ENCODE data around the gene TCEAL6.
"Not testable (repeated sequence)": the region's sequence is repeated elsewhere in the genome, so short reads cannot be mapped to it uniquely, and the experiment has no call there.

- not testable (repeated sequence) for TF ChIP-seq CTCF, POLR2A (IDR thresholded peaks at IDR 0.05)
These were observed 16.0 kb downstream of the TCEAL6 start for GRCh38 chrX:102126080-102126818.

Data from thyroid gland (tissue), 4 donors.